Measurements from ENCODE around the gene BAIAP2. TPM values are rescaled to one million over a fixed set of nuclear protein-coding genes. Genes with fewer than 3 reads are reported as not detected.
A peak's percentile ranks its signal among the peaks of the same experiment; 100 is the strongest.

Gene BAIAP2
- total and polyA plus RNA-seq, 2 donors (not counting 1 experiment from before 2014, with no cell fraction given): 1.3 to 12.0 TPM

GRCh38 chr17:81119223-81120148 lies 84.5 kb downstream of the BAIAP2 start:
- peak overlapping the region; percentile 47 for H3K9ac ChIP-seq (ENCODE audit: low read length)
- CTCF ChIA-PET: no interaction called here

More at GRCh38 chr17:81119223-81120148, 84.5 kb downstream of the BAIAP2 start:
- peak; percentile 77 for ATAC-seq (ENCODE audit: low read depth)
- Histone ChIP-seq H3K36me3 (replicated peaks in 1 of 2; ENCODE audit: control extremely low read depth in 1 of 2, control insufficient read depth in 1 of 2, extremely low read depth in 1 of 2, insufficient read depth in 2 of 2, low read length in 1 of 2) (no peaks in the 10 kb centered on the region), H2AFZ (ENCODE audit: insufficient read depth, low read depth, low read length, poor library complexity, severe bottlenecking) (peak overlapping the region; percentile 65), H3K9me3 (ENCODE audit: control extremely low read depth in 1 of 3, control insufficient read depth in 2 of 3, insufficient read depth in 1 of 3, low read length in 2 of 3) (peaks cover 0 to 5% (median 0%) of the 10 kb centered on the region in 3 donors), H3K27ac (ENCODE audit: low read length in 2 of 2) (no peak overlapping the region), H3K4me1 (ENCODE audit: control insufficient read depth in 2 of 2, insufficient read depth in 2 of 2, low read length in 2 of 2) (peaks cover 6 to 12% of the 10 kb centered on the region in 2 donors), H3K27me3 (replicated peaks in 1 of 4; ENCODE audit: control extremely low read depth in 1 of 4, control insufficient read depth in 3 of 4, insufficient read depth in 4 of 4, low read length in 3 of 4) (peaks cover 0 to 11% (median 0%) of the 10 kb centered on the region in 4 experiments), H3K79me2 (ENCODE audit: control insufficient read depth, insufficient read depth, low read length) (no peaks in the 10 kb centered on the region), H4K20me1 (ENCODE audit: control insufficient read depth, insufficient read depth, low read length, poor library complexity, severe bottlenecking) (no peaks in the 10 kb centered on the region), H3K4me3 (ENCODE audit: control extremely low read depth in 1 of 5, extremely low read depth in 1 of 5, insufficient read depth in 1 of 5, low read depth in 2 of 5, low read length in 4 of 5) (peak overlapping the region in 4 of 5 experiments; percentile 21 to 46 (median 38)), H3K4me2 (replicated peaks; ENCODE audit: low read depth, low read length, poor library complexity, severe bottlenecking) (peak overlapping the region; percentile 78)
- POLR2A ChIA-PET: interaction anchor here (0.6 kb wide), 1 partner anchor 398 kb away, joined by 5 read pairs; no protein-coding TSS in a partner anchor
- H3K4me3 Mint-ChIP-seq: peak overlapping the region; percentile 77
- peak overlapping the region; percentile 68 for H3K27ac Mint-ChIP-seq
- WGBS (ENCODE audit: insufficient coverage): 38% methylated on average over 88 of the region's 89 CpGs
- intact Hi-C loops (cut with micrococcal nuclease): no loop called here
- TF ChIP-seq CTCF (IDR thresholded peaks at IDR 0.05): no peak
- no peak for TF ChIP-seq EZH2 (IDR thresholded peaks at IDR 0.05; ENCODE audit: borderline replicate concordance, insufficient read depth, low read depth, low read length, poor library complexity, severe bottlenecking)
- peaks cover 4% of the 10 kb centered on the region for H3K4me1 Mint-ChIP-seq
- no peaks in the 10 kb centered on the region for H3K27me3 Mint-ChIP-seq
- no peaks in the 10 kb centered on the region for H3K9me3 Mint-ChIP-seq (ENCODE audit: insufficient read depth)
- peak; percentile 90 for DNase-seq
